GM10847 (cell line): Measurements from ENCODE around the gene SH3PXD2A.

Source experiments
- POLR2A ChIP-seq: IDR thresholded peaks from 2 replicates; pipeline ENCODE4 v1.6.1; 2011; ENCODE audit not compliant: insufficient read length; ENCODE audit errors: extremely low read depth

SH3PXD2A gene

DNA sequence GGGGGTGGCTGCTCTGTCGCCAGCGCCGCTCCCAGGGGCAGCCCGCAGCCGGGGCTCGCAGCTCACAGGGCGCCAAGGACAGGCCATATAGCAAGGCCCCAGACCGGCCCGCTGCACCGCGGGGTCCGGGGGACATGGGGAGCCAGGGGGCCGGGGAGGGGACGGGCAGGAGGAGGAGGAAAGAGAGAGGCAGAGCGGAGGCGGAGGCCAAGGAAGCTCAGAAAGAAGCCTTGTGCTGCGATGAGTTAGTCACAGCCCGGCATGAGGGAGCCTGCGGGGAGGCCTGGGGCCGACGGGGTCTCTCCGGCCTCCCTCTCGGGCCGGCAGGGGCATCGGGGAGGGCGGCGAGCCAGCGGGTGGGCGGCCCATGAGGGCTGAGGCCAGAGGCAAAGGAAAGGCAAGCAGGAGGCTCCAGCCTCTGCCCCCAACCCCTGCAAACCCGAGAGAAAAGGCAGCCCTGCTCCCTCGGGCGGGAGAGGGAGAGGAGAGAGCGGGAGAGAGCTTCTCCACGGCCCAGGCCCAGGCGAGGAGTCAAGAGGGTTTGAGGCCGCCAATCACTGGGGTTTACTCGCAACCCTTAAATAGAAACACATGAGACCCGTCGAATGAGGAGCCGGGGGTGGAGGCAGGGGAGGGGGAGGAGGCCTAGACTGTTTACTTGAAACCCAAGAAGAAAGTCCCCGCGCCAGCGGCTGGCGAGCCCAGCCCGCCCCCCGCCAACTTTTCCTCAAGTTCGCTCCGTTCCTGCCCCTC, 194.0 kb downstream of the SH3PXD2A start:
- TF ChIP-seq POLR2A: no peak

DNA sequence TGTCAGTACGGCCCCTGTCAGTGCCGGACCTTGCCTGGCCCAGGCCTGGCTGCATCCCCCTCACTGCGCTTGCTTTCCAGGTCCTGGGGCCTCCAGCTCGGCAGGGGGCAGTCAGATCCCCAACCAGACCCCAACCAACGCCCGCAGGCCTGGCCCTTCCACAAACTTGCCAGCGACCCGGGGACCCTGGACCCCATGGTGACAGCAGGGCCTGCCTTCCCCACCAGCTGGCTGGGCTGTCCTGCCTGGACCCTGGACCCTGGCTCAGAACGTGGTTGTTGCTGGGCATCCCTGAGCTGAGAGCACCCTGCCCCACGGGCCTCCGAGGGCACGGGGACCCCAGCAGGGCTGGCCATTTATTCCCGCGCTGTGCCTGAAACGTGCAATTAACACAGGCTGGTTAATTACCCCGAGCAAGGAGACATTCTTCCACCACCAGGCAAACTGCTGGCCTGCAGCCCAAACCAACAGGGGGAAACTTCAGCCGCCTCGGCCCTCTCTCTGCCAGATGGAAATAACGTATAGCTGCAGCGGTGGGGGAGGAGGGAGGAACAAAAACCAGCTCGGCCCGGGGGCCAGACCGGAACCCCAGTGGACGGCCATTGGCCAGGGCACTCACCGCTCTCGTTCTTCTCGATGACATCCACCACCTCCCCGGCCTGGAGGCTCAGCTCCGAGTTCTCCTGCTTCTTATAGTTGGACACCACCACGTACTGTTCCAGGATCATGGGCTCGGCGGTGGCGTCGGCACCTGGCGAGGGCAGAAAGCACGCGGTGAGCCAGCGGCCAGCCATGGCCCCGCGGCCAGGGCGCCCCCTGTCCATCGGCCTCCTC, 194.8 kb downstream of the SH3PXD2A start:
- no peak for TF ChIP-seq POLR2A

DNA sequence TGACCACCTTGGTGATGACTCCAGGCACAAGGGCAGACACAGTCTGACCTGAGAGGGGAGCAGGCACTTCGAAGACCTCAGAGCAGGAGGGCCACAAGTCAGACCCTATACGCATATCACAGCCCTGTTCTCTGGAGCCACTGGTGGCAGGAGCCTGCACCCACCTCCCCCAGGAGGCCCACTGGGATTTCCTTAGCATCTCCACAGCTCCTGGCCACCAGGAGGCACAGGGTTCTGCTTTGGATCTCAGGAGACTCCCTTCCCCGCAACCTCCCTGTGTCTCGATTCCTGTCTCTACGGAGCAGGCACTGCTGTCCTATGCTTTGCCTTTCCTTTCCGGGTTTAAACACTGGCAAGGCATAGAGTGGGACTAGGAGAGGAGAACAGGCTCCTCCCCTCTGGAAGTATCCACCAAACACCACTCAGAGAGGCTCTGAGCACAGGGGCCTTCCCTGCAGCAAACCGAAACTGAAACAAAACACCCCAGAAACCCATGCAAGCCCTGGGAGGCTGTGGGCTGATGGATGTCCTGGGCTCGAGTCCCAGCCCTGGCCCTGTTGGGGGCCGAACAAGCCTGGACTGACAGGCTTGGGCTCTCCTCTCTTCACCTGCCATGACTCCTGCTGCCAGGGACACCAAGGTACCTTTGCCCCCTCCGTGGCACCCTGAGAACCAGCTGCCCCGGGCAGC, 195.6 kb downstream of the SH3PXD2A start:
- no peak for TF ChIP-seq POLR2A

DNA sequence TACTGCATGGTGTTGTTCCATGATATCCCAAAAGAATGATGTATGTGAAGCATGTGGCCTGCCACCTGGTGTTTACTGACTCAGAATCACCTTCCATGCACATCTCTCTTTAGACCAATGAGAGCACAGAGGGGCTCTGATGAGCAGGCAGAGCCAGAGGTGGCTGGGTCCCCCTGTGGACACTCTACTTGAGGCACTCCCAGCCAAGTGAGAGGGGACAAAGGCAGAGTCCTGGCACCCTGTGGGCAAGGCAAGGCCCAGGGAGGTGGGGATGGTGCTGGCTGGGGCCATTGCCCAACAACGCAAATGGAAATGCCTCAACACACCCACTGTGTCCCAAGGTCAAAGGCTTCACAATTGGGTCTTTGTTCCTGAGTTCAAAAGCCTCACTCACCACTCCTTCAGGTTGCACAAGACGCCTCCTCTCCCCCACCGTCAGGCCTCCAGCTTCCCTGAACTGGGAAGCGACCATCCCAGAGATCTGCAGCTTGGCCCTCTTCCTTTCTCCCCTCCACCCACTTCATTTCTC, 197.3 kb downstream of the SH3PXD2A start:
- TF ChIP-seq POLR2A: no peak

DNA sequence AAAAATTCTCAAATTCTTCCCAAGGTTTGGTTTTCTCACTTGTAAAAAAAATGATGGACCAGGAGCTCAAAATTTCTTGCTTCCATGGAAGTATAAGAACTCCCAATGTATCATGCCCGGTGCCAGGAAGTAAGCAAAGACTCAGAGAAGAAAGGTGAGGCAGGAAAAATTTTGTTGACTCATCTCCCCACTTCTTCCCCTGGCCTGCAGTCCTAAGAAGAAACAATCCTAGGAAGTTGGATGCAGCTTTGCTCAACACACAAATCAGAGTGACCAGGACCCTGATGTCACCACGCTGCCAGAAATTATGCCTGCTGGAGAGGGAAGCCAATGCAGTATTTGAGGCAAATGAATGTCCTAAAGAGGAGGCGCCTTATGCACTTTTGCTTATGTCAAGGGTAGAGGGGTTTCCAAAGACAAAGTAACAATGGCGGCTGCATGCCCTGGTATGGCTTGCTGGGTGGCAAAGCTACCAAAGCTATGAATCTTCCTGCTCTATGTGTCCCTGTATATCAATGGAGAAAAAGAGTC, 198.2 kb downstream of the SH3PXD2A start:
- TF ChIP-seq POLR2A: no peak

DNA sequence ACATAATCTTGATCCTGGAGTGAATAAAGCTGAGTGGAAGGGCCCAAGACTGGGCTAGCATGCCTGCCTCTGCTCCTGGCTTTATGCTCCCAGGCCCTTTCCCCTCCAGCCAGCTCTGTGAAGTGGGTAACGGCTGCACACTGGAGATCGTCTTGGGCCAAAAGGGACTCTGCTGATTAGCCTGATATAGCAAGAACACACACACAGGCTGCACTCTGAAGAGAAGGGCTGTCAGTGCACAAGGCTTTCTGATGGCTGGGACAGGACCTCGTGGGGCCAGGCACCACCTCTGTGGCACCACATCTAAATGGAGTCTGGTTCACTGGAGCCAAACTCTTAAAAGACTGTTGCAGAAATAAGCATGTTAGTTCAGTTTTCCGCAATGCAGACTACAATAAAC, 200.5 kb downstream of the SH3PXD2A start:
- TF ChIP-seq POLR2A: no peak

DNA sequence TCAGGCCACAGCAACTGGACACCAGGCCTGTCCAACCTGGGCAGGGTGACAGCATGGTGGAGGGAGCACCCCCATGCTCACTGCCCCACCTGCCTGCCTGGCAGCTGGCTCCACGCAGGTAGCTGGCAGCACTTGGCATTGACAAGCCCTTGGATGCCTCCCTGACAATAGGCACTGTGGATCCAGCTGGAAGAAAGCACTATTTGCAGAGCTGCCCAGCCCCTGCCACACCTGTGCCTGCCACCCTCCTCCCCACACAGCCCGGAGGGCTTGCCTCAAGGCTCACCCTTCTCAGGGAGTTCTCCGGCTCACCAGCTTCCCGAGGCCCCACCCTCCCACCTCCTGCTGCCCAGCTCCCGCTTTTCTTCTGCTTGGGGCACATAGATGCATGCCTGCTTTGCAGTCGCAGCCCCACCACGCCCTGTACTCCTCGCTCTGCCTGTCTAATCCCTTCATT, 201.8 kb downstream of the SH3PXD2A start:
- TF ChIP-seq POLR2A: no peak

DNA sequence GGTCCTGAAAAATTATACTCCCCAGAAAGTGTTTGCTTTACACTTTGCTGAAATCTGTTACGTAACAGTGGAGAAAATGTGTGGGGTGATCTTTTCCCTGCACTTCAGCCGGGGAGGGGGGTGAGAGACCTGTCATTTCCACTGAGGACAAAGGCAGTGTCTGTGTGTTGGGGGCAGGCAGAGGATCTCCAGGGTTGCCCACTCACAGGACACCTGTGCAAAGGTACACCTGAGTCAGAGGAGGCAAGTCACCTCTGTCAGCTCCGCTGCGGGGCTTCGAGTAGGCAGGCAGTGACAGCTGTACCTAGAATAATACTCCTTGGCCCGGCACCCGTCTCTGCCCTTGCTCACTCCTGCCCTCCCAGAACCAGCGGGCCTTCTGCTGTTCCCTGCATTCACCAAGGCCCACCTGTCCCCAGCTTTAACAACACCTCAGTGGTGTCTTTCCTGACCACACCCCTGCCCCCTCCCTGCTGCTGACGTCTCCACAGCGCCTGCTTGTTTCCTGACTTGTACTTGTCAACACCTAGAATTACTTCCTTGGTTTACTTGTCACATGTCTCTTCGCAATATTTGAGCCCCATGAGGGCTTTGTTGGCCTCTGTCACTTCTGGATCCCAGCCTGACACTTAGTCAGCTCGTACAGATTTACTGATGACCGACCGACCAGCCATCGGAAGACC, 202.6 kb downstream of the SH3PXD2A start:
- TF ChIP-seq POLR2A: no peak

DNA sequence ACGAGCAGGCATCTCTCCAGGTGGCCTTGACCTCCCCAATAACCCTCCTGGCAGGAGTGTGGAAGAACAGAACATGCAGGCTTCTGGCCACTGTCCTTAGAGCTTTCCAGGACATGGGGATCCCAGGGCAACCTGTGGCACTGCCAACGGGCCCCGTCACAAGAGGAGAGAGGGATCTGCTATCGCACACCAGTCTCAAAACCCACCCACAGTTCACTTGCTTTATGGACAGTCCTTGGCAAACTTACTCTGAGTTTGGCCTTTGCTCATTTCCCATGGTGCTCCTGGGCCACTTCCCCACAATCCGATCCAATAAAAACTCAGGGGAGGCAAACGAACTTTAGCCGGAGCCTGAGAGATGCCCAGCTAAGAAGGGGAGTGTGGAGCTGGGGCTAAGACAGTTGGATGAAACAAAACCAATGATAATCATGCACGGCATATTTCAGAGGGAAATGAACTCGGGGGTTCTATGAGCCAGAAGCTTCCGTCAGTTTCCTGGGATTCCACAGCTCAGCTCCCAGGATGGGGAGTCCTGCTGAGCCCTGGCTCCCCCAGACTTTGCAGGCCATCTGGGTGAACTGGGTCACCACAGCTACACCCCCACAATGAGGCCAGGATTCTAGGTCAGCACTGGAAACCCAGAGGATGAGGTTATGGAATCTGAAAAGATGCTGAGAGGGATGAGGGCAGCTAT, 203.4 kb downstream of the SH3PXD2A start:
- no peak for TF ChIP-seq POLR2A

DNA sequence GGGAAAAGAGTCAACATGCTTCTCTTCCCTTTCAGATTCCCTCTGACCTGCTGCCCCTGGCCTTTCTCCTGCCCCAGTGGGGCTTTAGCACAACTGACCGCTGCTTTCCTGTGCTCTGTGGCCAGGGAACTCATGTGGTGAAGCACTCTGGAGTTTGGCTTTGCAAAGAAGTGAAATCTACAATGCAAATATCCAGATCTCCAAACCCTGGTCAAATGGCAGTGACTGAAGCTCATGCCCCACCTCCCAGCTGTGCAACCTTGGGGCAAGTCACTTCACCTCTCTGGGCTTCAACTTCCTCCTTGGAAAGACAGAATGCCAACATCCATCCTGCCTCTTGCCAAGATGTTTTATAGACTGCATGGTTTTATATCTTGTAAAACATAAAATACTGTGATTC, 204.0 kb downstream of the SH3PXD2A start:
- TF ChIP-seq POLR2A: no peak

DNA sequence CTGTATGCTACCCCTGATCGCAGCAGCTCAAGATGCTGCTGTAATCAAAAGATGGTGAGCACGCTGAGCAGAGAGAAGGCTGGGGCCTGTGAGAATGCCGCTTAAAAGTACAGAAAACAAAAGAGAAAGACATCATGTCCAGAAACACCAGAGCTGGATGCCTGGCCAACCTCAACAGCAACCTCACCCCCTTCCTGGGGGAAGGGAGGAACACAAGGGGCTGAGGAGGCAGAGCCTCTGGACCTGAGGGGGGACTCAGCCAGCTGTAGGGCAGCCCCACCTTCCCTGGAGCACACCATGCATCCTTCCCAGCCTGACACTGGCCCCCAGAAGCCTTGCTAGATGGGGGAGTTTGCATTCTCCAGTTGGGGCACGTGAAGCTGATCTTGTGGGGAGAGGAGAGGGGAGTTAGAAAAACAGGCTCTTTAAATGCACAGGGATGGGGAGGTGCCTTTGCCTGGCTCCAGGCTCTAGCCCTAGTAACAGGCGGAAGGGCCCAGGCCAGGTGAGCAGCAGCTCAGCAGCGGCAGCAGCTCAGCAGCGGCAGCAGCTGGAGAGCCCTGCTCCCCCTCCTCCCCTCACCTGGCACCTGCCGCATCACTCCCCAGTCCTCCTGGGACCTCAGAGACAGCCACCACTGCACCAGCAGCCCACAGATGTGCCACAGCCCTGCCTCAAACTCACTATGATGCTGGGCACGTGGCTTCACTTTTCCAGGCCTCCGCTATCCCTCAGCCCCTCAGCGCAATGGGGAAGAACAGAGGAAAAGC, 205.5 kb downstream of the SH3PXD2A start:
- TF ChIP-seq POLR2A: no peak

DNA sequence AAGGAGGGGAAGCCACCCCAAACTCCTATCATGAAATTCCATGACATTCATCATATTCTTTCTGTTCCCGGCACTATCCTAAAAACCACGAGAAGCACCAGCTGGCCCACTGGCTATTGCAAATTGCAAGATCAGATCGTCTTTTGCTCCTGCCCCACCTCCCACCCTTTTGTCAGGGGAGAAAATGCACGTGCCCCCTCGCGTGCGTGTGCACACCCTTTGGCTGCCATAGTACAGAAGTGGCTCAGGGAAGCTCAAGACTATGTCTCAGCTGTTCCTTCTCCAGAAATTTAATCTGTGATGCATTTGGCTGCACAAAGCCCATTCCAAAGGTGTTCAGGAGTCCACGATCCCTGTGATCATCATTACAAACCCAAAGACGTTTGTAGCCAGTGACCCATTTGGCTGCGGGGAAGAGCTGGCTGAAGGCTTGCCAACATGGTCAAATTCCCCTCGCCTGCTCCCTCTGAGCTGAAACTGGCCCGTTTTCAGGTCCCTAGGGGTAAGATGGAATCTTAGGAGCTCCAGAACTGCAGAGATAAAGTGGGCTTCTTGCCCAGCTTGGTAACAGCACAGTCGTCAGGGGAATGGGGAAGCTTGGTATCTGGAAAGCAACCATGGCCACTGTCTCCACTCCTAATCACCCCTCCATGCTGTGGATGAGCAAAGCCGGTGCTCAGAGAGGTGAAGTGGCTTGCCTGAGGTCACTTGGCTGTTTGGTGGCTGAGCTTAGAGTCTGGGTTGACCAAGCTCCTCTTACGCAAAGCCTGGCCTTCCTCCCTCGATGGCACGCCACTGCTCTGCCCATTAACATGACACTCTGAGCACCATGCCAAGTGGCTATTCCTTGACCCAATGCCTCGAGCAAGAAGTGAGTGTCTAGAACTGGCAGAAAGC, 206.5 kb downstream of the SH3PXD2A start:
- no peak for TF ChIP-seq POLR2A
